ENCODE measurements around the gene DCLK3.

DNA sequence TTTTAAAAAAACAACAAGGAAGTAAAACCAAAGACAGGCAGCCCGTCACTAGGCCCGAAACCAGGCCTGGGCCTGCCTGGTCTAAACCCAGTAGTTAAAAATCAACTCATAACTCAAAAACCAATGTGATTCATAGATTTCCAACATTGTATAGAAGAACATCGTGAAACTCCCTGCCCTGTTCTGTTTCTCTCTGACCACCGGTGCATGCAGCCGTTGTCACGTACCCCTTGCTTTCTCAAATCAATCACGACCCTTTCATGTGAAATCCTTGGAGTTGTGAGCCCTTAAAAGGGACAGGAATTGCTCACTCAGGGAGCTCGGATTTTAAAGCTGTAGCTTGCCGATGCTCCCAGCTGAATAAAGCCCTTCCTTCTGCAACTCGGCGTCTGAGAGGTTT is 89.5 kb downstream of the DCLK3 start:
- TF ChIP-seq EGR1 (IDR thresholded peaks at IDR 0.05; ENCODE audit: borderline replicate concordance in 1 of 2, low read depth in 2 of 2, low read length in 2 of 2) (no peak), RCOR1 (conservative IDR thresholded peaks at IDR 0.05; ENCODE audit: low read depth, low read length) (no peak), CTCF (IDR thresholded peaks at IDR 0.05 in 2 of 3, conservative IDR thresholded peaks at IDR 0.05 in 1 of 3; ENCODE audit: control insufficient read depth in 2 of 3, extremely low read depth in 1 of 3, insufficient read depth in 1 of 3, low read depth in 3 of 3, low read length in 3 of 3) (no peak), POLR2A (IDR thresholded peaks at IDR 0.05; ENCODE audit: low read depth, low read length) (no peak), CREM (IDR thresholded peaks at IDR 0.05; ENCODE audit: low read depth) (no peak), MTA2 (IDR thresholded peaks at IDR 0.05; ENCODE audit: low read depth) (no peak)
